SU-DHL-6 (cell line): Measurements from ENCODE around the gene TFAP2C.

Source experiments
- H2AFZ ChIP-seq: fragments of 200-600 bp; sonication (generic); 2 replicates; pipeline ENCODE4 v1.6.1; 2014; ENCODE audit warnings: low read depth, mild to moderate bottlenecking, moderate library complexity, mixed read lengths, antibody characterized with exemption, low read length; ENCODE audit not compliant: severe bottlenecking
- H3F3A ChIP-seq: fragments of 200-600 bp; shearing (Covaris generic); 2 replicates; pipeline ENCODE4 v1.6.0; 2016; ENCODE audit warnings: antibody characterized with exemption, mild to moderate bottlenecking; ENCODE audit not compliant: insufficient read depth
- H3K27ac ChIP-seq: fragments of 200-600 bp; sonication (generic); 2 replicates; pipeline ENCODE4 v1.5.1; 2016; ENCODE audit warnings: low read depth, mild to moderate bottlenecking, low read length, moderate library complexity, mixed read lengths
- H3K27me3 ChIP-seq: fragments of 200-600 bp; sonication (generic), shearing (Covaris generic); 2 replicates; pipeline ENCODE4 v1.6.0; 2014; ENCODE audit warnings: mild to moderate bottlenecking, low read length
- H3K36me3 ChIP-seq: fragments of 200-600 bp; sonication (generic); 2 replicates; pipeline ENCODE4 v1.6.1; 2014; ENCODE audit warnings: mild to moderate bottlenecking, low read length, mixed read lengths
- H3K4me2 ChIP-seq: fragments of 300-600, 200-600 bp; shearing (Covaris generic), sonication (generic); 2 replicates; pipeline ENCODE4 v1.6.0; 2014; ENCODE audit warnings: low read length, low read depth, mild to moderate bottlenecking; ENCODE audit not compliant: poor library complexity, severe bottlenecking
- H3K4me3 ChIP-seq: fragments of 200-600 bp; sonication (generic); 2 replicates; pipeline ENCODE4 v1.5.1; 2014; ENCODE audit warnings: antibody characterized with exemption, low read length, mild to moderate bottlenecking, mixed read lengths; ENCODE audit not compliant: insufficient read depth, poor library complexity, severe bottlenecking
- H3K79me2 ChIP-seq: fragments of 200-600 bp; sonication (generic); 2 replicates; pipeline ENCODE4 v1.6.1; 2014; ENCODE audit warnings: mild to moderate bottlenecking, low read length, moderate library complexity; ENCODE audit not compliant: insufficient read depth
- H3K9ac ChIP-seq: fragments of 200-600 bp; sonication (generic); 2 replicates; pipeline ENCODE4 v1.7.0; 2014; ENCODE audit warnings: mild to moderate bottlenecking, low read length
- H3K9me2 ChIP-seq: fragments of 200-600 bp; sonication (generic); replicated peaks from 2 replicates; pipeline ENCODE4 v1.6.1; 2014; ENCODE audit warnings: low read length; ENCODE audit not compliant: insufficient read depth
- H3K9me3 ChIP-seq: fragments of 200-600 bp; sonication (generic); 2 replicates; pipeline ENCODE4 v1.6.1; 2014; ENCODE audit warnings: low read length, mixed read lengths; ENCODE audit not compliant: insufficient read depth
- H4K20me1 ChIP-seq: fragments of 200-600 bp; sonication (generic); 2 replicates; pipeline ENCODE4 v1.6.1; 2014; ENCODE audit warnings: low read depth, mild to moderate bottlenecking, antibody characterized with exemption, low read length, moderate library complexity, mixed read lengths
- CTCF ChIP-seq: fragments of 200-600 bp; sonication (generic); IDR thresholded peaks from one replicate; pipeline ENCODE4 v1.5.1; 2017; ENCODE audit warnings: antibody characterized with exemption, mild to moderate bottlenecking, low read length, moderate library complexity; ENCODE audit not compliant: insufficient read depth, poor library complexity, severe bottlenecking
- EZH2phosphoT487 ChIP-seq: fragments of 200-600 bp; sonication (generic), shearing (Covaris generic); conservative IDR thresholded peaks from 2 replicates; pipeline ENCODE4 v1.6.1; 2018; ENCODE audit warnings: mild to moderate bottlenecking, antibody characterized with exemption, low read length, moderate library complexity, mixed read lengths

The TFAP2C gene

GRCh38 chr20:56625837-56626236 lies 3.3 kb upstream of the TFAP2C start:
- H3K9me2 ChIP-seq: no peaks in the 10 kb centered on the region
- H3K36me3 ChIP-seq: no peaks in the 10 kb centered on the region
- no peaks in the 10 kb centered on the region for H3K9me3 ChIP-seq
- H3K79me2 ChIP-seq: no peaks in the 10 kb centered on the region
- H3K27me3 ChIP-seq: no peaks in the 10 kb centered on the region
- H3F3A ChIP-seq: no peaks in the 10 kb centered on the region
- H3K4me3 ChIP-seq: no peak overlapping the region
- no peak overlapping the region for H3K9ac ChIP-seq
- H2AFZ ChIP-seq: no peak overlapping the region
- no peak overlapping the region for H3K27ac ChIP-seq
- no peak overlapping the region for H3K4me2 ChIP-seq
- TF ChIP-seq CTCF (no peak), EZH2phosphoT487 (no peak)
- H4K20me1 ChIP-seq: no peaks in the 10 kb centered on the region

GRCh38 chr20:56626367-56627121 lies 2.6 kb upstream of the TFAP2C start:
- no peak overlapping the region for H3K4me2 ChIP-seq
- H3K9me2 ChIP-seq: no peaks in the 10 kb centered on the region
- no peak overlapping the region for H3K9ac ChIP-seq
- no peak overlapping the region for H2AFZ ChIP-seq
- no peak overlapping the region for H3K4me3 ChIP-seq
- TF ChIP-seq CTCF (no peak), EZH2phosphoT487 (no peak)
- H3K79me2 ChIP-seq: no peaks in the 10 kb centered on the region
- H3K27me3 ChIP-seq: no peaks in the 10 kb centered on the region
- no peak overlapping the region for H3K27ac ChIP-seq
- H3K9me3 ChIP-seq: no peaks in the 10 kb centered on the region
- no peaks in the 10 kb centered on the region for H3K36me3 ChIP-seq
- no peaks in the 10 kb centered on the region for H3F3A ChIP-seq
- H4K20me1 ChIP-seq: no peaks in the 10 kb centered on the region

GRCh38 chr20:56627122-56628014 lies 1.7 kb upstream of the TFAP2C start:
- Histone ChIP-seq H3K9me2 (no peaks in the 10 kb centered on the region), H3K27me3 (no peaks in the 10 kb centered on the region), H2AFZ (no peak overlapping the region), H3K9me3 (no peaks in the 10 kb centered on the region), H4K20me1 (no peaks in the 10 kb centered on the region), H3K4me2 (no peak overlapping the region), H3K27ac (no peak overlapping the region), H3K4me3 (no peak overlapping the region), H3K9ac (no peak overlapping the region), H3K36me3 (no peaks in the 10 kb centered on the region), H3K79me2 (no peaks in the 10 kb centered on the region), H3F3A (no peaks in the 10 kb centered on the region)
- TF ChIP-seq CTCF: no peak
- TF ChIP-seq EZH2phosphoT487: no peak
